ENCODE results near the gene PRM1.
"Not testable (repeated sequence)": the region's sequence is repeated elsewhere in the genome, so short reads cannot be mapped to it uniquely, and the experiment has no call there.

PRM1 gene

DNA sequence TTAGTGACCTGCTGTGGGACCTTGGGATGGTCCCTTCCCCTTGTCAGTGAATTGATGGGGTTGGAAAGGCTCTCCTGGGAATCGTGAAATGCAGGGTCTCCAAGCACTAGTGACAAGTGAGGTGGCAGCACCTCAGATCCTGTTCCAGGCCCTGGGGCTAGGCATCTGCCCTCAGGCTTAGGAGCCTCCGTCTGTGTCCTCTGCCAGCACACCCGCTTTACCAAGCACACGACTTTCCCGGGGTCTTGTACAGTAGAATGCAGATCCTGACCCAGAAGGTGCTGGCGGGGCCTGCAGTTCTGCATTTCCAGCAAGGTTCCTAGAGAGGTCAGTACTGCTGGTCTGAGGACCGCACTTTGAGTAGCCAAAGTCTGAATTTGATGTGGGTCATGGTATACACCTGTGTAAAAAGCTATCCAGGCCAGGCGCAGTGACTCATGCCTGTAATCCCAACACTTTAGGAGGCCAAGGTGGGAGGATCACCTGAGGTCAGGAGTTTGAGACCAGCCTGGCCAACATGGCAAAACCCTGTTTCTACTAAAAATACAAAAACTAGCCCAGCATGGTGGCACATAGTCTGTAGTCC lies 33.3 kb upstream of the PRM1 start:
- DNase-seq (ENCODE audit: low read depth): no peak

DNA sequence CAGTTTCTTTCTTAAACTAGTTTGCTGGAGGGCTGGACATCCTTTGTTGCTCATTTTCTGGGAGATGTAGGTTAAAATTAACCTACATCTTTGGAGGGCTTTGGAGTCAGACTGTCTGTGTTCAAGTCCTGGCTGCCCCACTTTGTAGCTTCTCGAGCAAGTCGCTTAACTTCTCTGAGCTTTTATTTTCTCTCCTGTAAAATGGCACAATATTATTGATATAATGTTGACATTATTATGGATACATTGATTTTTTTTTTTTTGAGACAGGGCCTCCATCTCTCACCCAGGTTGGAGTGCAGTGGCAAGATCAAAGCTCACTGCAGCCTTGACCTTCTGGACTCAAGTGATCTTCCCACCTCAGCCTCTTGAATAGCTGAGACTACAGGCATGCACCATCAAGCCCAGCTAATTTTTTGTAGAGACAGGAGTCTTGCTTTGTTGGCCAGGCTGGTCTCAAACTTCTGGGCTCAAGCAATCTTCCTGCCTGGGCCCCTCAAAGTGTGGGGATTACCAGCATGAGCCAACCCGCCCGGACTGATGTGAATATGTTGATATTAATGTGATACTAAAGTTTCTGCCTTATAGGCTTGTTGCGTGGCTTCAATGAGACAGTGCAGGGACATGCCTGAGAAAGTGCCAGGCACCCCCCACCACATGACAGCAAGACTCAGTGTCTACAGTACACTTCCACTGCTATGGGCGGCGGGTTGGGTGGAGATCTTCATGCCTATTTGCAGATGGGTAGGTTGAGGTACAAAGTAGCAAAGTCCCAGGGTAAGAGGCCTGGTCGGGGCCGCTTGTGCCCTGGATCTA lies 32.6 kb upstream of the PRM1 start:
- DNase-seq (ENCODE audit: low read depth): no peak

GRCh38 chr16:11312718-11313492 lies 31.8 kb upstream of the PRM1 start:
- no peak for DNase-seq (ENCODE audit: low read depth)

GRCh38 chr16:11310997-11311561 lies 29.9 kb upstream of the PRM1 start:
- DNase-seq (ENCODE audit: low read depth): no peak

GRCh38 chr16:11310634-11310977 lies 29.5 kb upstream of the PRM1 start:
- DNase-seq (ENCODE audit: low read depth): no peak

DNA sequence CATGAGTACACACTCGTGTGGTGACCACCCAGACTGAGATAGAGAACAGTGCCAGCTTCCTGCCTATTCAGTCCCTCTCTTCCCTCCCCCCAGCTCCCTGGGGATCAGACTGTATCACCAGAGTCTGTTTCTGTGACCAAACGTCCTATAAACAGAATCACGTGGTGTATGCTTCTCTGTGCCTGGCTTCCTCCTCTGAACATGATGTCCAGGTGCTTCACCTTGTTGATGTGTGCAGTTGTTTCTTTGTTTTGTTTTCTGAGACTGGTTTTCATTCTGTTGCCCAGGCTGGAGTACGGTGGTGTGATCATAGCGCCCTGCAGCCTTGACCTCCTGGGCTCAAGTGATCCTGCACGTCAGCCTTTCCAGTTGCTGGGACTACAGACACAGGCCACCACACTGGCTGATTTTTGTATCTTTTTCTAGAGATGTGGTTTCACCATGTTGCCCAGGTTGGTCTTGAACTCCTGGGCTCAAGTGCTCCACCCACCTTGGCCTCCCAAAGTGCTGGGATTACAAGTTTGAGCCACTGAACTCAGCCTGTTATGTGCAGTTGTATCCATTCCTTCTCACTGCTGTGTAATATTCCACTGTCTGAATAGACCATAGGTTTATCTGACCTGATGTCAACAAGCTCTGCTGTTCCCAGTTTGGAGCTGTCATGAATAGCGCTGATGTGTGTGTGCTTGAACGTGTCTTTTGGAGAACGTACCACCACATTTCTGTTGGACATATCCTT lies 28.9 kb upstream of the PRM1 start:
- DNase-seq (ENCODE audit: low read depth): no peak

DNA sequence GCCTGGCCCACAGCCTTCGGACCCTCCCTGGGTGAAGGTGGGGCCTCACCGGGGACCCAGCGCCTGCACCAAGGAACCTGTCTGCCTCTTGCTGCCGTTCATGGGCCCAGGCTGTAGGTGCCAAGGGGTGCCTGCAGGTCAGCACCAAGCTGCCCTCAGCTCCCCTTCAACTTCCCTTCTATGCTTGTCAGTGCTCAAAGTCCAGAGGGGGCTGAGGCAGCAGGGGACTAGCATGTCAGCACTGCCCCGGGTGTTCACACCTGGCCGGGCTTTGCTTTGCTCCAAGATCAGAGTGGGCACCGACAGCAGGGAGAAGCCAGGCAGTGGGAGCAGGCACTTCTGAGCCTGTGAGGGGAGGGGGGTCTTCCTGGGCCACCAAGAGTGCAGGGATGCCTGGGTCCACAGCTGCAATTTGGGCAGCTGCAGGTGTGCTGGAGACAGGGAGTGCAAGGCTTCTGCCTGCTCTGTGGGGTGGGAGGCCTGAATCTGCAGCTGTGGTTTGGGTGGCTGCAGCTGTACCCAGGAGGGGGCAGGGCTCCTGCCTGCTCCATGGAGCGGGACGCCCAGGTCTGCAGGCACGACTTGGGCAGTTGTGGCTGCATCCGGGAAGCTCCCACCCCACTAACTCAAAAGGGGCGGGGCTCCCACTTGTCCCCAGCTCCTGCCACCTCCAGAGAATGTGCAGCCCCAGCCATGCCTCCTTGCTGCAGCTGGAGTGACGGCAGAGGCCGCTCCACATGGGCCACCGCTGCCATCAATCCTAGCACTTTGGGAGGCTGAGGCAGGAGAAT lies 27.6 kb upstream of the PRM1 start:
- DNase-seq (ENCODE audit: low read depth): no peak

DNA sequence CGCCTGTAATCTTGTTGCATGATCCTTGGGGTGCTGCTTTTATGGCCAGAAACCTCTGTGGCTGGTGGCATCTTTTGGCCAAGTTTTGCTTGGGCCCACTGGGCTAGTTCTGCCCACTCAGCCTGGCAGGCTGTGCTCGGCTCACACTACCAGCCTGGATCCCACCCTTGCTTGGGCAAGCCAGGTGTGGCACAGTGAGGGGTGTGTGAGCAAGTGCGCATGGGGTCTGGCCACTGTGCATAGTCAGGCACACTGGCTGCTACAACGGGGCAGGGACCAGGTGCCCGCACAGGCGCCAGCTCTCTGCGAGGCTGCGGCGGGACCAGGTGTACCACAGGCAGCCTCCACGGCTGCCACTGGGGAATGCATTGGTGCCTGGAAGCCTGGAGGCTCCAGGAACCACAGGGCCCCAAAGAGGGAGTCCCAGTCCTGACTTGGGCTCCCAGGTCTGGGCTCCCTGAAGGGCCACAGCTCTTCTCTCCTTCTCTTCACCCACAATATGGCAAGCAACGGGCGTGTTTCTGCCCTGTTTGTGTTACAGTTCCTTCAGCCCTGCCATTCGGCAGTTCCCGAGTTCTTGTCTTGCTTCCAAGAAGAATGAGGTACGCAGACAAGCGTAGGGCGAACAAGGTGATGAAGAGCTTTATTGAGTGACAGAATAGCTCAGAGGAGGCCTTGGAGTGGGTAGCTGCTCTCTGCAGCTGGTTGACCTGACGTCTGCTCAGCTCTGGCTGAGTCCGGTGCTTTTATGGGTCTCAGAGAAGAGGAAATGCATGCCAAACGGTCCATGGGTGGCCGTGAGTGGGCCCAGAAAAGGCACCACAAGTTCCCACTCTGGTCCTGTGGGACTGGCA lies 26.7 kb upstream of the PRM1 start:
- no peak for DNase-seq (ENCODE audit: low read depth)

GRCh38 chr16:11306997-11307638 lies 26.0 kb upstream of the PRM1 start:
- DNase-seq (ENCODE audit: low read depth): no peak

GRCh38 chr16:11306381-11306780 lies 25.3 kb upstream of the PRM1 start:
- DNase-seq (ENCODE audit: low read depth): no peak

GRCh38 chr16:11303405-11304138 lies 22.4 kb upstream of the PRM1 start:
- no peak for DNase-seq (ENCODE audit: low read depth)

DNA sequence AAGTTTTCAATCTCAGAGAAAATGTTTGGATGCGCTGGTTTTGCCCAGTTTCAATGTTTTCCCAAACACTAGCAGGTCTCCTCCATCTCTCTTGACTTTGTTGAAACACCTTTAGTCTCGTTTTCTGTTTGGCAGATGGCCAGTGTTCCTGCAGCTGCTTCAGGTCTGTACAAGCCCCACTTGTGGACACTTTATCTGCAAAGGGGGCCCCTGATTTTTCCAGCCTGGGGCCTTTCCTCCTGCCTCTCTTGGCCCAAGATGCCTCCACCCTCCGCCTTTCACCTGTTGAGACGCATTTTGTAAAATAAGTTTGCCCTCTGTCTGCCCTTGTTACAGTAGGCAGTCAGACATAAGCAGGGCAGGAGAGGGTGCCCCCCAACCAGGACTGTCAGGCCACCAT lies 21.8 kb upstream of the PRM1 start:
- DNase-seq (ENCODE audit: low read depth): no peak

- no peak for DNase-seq (ENCODE audit: low read depth)
These were observed 20.7 kb upstream of the PRM1 start for GRCh38 chr16:11301645-11302501.

DNA sequence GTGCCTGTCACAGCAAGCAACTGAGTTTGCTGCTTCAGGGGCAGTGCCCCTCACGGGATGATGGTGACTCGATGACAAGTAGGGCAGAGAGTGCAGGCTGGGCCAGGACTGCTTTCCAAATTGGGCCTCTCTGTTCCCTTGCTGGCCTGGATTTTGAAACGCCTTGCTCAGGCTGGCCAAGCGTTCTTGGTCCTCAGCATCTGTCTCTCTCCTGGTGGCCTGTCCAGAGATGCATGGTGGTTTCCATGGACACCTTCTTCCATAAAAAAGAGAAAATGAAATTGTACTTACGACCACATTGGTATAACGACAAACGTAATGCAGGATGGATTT lies 19.4 kb upstream of the PRM1 start:
- no peak for DNase-seq (ENCODE audit: low read depth)

DNA sequence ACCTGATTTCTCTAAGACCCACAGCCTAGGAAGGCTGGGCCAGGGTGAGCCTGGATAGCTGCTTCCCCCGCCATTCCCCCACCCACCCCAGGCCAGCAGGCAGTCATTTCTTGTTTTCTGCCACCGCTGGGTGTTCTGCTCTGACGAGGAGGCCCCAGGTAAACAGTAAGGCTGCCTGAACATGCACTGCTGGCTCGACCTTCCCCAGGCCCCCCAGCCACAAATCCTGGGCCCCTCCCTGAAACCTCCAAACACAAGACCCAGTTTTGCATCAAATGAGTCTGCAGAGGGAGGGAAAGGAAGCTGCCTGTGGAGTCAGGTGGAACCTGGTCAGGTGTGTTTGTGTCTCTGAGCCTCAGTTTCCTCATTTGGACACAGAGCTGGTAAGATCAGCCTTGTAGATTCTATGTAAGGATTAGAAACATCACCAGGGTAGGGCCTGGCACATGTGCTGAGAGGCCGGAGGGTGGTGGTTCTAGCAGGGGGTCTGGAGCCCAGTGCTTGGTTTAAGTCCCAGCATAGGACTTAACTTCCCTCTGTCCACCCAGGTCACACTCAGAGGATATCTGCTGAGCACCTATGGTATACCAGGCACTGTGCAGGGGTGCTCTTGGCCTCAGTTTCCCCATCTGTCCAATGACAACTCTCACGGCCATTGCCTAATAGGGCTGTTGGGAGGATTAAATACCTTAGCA lies 18.9 kb upstream of the PRM1 start:
- DNase-seq (ENCODE audit: low read depth): no peak

GRCh38 chr16:11298950-11299547 lies 17.9 kb upstream of the PRM1 start:
- not testable (repeated sequence) for DNase-seq (ENCODE audit: low read depth)

Measured in stimulated activated CD8-positive, alpha-beta memory T cell treated with anti-CD3 and anti-CD28 coated beads, Interleukin-7, amount 100 ng/mL, for 24 hours (primary cell).